HG03064 (cell line): ENCODE measurements around the gene EIF2AK3.
"Not testable (repeated sequence)": the region's sequence is repeated elsewhere in the genome, so short reads cannot be mapped to it uniquely, and the experiment has no call there.

Experiments used
- ATAC-seq: cut with Tn5 transposase; IDR thresholded peaks from one replicate; pipeline ENCODE4 v1.9.1; 2021; ENCODE audit warnings: low read depth; ENCODE audit not compliant: unreplicated experiment

The EIF2AK3 gene

DNA sequence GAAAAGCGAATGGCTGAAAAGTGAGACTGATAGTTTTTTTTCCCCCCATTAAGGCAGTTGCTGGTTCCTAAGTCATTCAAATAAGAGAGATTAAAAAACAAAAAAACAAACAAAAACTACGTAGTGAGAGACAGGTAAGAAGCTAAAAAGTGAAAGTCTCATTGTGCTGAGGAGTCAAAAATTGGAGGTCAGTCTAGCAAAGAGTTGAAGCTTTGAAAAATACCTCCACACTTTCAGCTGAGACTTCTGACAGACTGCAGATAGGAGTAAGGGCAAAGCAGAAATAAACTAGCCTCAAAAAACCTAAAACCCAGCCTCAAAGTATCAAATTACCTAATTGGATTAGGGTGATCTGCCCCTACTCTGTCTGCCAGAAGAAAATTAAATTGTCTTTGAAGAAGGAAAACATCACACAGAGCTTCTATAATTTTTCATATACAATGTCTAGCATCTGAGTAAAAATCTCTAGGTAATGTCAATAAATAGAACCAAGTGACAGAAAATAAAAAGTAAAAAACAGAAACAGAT lies 10.9 kb upstream of the EIF2AK3 start:
- ATAC-seq, result no peak

GRCh38 chr2:88637464-88637863 lies 10.2 kb upstream of the EIF2AK3 start:
- no peak for ATAC-seq

DNA sequence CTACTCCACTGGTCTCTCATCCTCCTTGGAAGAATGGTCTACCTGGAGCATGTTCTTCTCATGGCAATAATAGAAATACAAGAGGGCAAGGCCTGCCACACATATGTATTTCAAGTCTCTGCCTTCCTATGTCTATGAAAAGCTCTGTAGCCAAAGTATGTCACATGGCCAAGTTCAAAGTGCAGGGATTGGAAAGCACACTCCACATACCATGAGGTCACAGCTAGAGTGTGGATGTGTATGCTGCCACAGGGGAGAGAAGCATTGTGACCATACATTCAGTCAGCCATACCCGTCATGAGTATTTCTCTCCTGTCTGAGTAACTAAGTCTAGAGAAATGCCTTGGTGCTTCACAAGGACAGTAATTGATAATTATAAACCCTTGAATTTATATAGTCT lies 8.8 kb upstream of the EIF2AK3 start:
- no peak for ATAC-seq

DNA sequence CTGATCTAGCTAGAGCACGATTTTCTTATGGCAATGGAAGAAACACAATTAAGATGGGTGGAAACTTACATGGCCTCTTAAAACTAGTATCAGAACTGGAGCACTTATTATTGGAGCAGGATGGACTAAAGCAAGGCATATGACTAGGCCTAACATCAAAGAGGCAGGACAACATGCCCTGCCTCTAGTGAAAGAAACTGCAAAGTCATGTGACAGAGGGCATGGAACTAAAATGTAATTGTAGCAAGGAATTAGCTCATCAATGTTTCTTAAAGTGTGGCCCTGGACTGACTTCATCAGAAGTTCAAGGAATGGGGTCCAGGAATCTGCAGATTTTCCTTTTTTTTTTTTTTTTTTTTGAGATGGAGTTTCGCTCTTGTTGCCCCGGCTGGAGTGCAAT lies 5.3 kb upstream of the EIF2AK3 start:
- no peak for ATAC-seq

DNA sequence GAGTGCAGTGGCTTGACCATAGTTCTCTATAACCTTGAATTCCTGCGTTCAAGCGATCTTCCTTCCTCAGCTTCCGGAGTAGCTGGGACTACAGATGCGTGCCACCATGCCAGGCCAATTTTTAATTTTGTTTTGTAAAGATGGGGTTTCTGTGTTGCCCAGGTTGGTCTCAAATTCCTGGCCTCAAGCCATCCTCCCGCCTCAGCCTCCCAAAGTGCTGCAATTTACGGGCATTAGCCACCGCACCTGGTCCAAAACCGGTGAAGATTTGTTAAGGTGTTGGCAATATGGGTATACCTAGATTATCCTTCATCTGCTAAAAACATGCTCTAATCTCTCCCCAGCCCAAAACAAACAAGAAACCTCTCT lies 1.3 kb upstream of the EIF2AK3 start:
- no peak for ATAC-seq

GRCh38 chr2:88627856-88628570 lies 749 bp upstream of the EIF2AK3 start:
- peak; percentile 33 for ATAC-seq

- ATAC-seq, result peak; percentile 5
Measured at GRCh38 chr2:88626171-88627054, 851 bp downstream of the EIF2AK3 start.

GRCh38 chr2:88624477-88624876 lies 2.8 kb downstream of the EIF2AK3 start:
- no peak for ATAC-seq

- not testable (repeated sequence) for ATAC-seq
Measured at GRCh38 chr2:88623831-88624465, 3.3 kb downstream of the EIF2AK3 start.

GRCh38 chr2:88622307-88622706 lies 5.0 kb downstream of the EIF2AK3 start:
- no peak for ATAC-seq

GRCh38 chr2:88621432-88621831 lies 5.8 kb downstream of the EIF2AK3 start:
- no peak for ATAC-seq

DNA sequence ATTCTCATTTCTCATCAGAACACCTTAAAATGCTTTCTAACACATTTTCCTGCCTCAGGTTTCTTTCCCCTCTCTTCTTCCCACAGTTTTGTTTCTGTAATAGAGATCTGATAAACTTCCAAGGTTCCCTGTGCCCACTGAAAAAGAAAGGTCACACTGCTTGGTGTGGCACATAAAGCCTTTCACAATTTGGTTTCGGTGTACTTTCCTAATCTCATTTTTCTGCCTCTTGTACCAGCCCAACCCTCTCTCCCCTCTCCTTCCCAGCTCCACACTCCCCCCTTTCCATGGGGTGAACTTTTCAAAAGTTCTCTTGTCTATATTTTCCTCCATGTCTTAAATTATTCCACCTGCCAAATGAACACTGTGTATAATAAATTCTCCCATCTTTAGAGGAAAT lies 7.2 kb downstream of the EIF2AK3 start:
- ATAC-seq, result no peak

- ATAC-seq, result peak; percentile 49
Measured at GRCh38 chr2:88615822-88616221, 11.4 kb downstream of the EIF2AK3 start.

DNA sequence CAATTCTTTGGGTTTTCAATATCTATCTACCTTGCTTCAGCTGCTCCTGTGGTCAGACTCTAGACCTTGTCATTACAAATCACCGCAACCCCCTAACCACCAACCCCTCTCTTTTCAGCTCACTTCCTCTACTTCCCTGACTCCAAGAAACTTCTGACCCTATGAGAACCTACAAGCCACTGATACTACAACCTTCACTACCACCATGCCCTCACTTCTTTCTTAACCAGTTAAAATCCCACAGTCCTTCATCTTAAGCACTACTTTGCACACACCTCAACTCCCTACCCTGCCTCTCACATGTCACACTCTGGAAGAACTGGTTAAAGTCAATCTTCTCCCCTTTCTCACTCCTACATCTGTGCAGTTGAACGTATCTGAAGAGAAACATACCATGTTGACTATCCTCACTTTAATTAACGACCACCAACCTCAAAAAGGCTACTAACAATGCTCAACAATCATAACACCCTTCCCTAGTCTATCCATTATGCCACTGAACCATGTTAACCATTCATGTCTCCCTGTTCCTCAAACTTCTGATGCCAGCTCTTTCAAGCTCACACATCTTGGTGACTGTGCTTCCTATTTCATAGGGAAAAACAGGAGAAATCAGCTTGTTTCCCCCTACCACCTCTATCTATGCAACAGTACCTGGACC lies 12.6 kb downstream of the EIF2AK3 start:
- ATAC-seq, result peak; percentile 73

DNA sequence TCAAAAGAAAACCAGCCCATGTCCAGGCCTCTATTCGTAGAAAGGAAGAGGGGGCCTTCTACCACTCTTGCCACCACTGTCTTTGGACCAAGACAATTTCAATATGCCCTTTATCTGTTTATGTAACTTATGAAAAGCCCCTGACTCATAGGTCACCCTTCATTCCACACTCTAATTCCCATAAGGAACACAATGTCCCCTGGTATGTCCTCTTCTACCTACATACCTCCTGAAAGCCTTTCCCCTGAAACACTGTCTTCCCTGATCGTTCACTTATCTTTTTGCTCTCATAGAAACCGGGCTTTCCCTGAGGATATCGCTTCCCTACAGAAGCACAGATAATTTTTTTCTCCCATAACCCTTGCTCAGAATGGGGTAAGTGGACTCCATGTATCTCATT lies 13.3 kb downstream of the EIF2AK3 start:
- ATAC-seq, result no peak

- peak; percentile 31 for ATAC-seq
Measured at GRCh38 chr2:88608184-88608583, 19.1 kb downstream of the EIF2AK3 start.

- ATAC-seq, result no peak
Measured at GRCh38 chr2:88607416-88607815, 19.8 kb downstream of the EIF2AK3 start.

DNA sequence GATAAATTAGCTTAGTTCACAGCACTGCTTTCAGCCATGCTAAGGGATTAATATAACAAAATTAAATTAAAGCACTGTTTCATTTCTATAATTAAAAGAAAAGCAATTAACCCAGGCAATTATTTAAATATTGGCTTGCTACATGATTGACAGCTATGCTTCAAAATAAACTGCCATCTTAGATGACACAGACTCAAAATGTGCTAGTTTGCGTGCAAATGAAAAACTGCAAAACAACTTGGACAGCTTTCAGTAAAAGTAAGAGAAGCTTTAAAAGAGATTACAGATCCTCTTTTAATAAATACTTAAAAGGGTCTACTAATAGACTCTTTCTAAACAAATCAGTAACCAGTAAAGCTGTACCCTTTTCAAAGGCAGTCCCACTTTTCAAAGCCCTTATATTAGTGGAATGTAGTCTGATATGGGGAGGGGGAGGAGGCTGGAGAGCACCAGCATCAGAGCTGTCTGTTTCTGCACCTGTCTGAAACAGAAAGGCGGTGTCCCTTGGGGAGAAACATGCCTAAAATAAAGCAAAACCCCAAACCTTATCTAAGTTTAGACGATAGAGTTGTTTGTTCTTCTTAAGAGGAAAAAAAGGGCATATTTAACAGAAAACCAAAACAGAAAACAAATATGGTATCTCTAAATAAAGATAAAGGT lies 20.8 kb downstream of the EIF2AK3 start:
- peak; percentile 75 for ATAC-seq

DNA sequence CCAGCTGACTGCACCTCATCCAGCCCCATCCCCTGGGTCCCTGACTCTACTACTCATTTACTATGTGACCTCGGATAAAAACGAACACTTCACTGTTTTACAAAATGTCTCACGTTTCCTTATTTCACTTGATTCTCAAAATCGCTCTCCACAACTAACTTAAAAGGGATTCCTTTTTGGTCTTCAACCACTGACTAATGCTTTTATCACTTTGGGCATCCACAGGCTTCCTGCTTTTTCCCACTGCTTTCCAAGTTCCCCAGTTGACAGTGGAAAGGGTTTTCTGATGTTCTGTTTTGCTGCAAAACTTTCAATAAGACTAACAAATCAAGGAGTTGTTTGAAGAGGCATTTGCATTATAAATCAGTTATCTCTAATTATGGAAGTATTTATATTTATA lies 24.1 kb downstream of the EIF2AK3 start:
- ATAC-seq, result no peak

DNA sequence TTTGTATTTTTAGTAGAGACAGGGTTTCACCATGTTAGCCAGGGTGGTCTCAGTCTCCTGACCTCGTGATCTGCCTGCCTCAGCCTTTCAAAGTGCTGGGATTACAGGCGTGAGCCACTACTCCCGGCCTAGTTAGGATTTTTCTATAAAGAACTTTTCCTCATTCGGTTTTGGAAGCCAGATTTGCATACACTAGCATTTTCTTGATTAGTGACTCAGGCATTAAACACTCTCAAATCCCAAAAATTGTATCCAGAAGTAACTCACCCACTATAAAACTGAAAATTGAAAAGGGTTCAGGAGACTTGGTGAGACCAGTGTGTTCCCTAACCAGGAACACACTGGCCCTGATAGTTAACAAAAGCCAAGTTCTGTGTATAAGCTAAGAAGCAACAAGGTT lies 25.2 kb downstream of the EIF2AK3 start:
- no peak for ATAC-seq
